GM12878 (cell line): ENCODE measurements around the gene TTLL8. TPM values are rescaled to one million over a fixed set of nuclear protein-coding genes. Genes with fewer than 3 reads are reported as not detected.
A peak's percentile ranks its signal among the peaks of the same experiment; 100 is the strongest.

Experiments used
- ATAC-seq: fragments of 200-7000 bp; cut with Tn5 transposase; 3 replicates; pipeline ENCODE4 v1.9.1; 2020; ENCODE audit warnings: mild to moderate bottlenecking, moderate library complexity
- BruUV-seq: library from RNA; stranded (reverse); fragments of 400-500 nt; replicated peaks from 2 replicates; lab custom pipeline; 2021; lab: Mats Ljungman, UMichigan
- CTCF ChIA-PET: fragments of 300-600 bp; sonication (Branson Sonifier 250); formaldehyde crosslinking; extraction: SDS; loops from one replicate; lab custom pipeline; 2021; ENCODE audit warnings: inconsistent platforms; lab: Yijun Ruan, JAX
- POLR2A ChIA-PET: fragments of 350-600 bp; formaldehyde crosslinking; extraction: SDS; loops from one replicate; lab custom pipeline; 2021; ENCODE audit warnings: inconsistent platforms; lab: Charles Lee
- RAD21 ChIA-PET: fragments of 300-600 bp; sonication (Branson Sonifier 250); formaldehyde crosslinking; loops from one replicate; lab custom pipeline; 2023; ENCODE audit warnings: antibody characterized with exemption; ENCODE audit not compliant: unreplicated experiment; lab: Charles Lee
- SMC1A ChIA-PET: fragments of 300-600 bp; sonication (Branson Sonifier 250); formaldehyde crosslinking; loops from one replicate; lab custom pipeline; 2023; ENCODE audit not compliant: unreplicated experiment, uncharacterized antibody; lab: Charles Lee
- DNase-seq: peaks from one replicate; pipeline ENCODE4 v3.0.0-alpha.2; 2011; ENCODE audit warnings: low read depth, low spot score
- FAIRE-seq: peaks from 3 replicates; lab custom pipeline; 2011; peaks lifted over from hg19 to GRCh38; lab: Jason Lieb, UNC
- H2AFZ ChIP-seq: 2 replicates; pipeline ENCODE4 v1.6.0; 2011; ENCODE audit warnings: low read depth, low read length, control low read depth; ENCODE audit not compliant: control insufficient read depth
- H3K27ac ChIP-seq: 2 replicates; pipeline ENCODE4 v1.5.1; 2011; ENCODE audit warnings: control low read depth; ENCODE audit not compliant: control insufficient read depth, insufficient read depth
- H3K27me3 ChIP-seq, 2 experiments: replicated peaks in 1 of 2; 2 replicates each; pipeline versions ENCODE4 v1.6.0 to v1.6.1; 2011; ENCODE audit warnings: low read length in 1 of 2; ENCODE audit not compliant: control insufficient read depth in 2 of 2, insufficient read depth in 2 of 2
- H3K36me3 ChIP-seq, 2 experiments: 2 replicates each; pipeline ENCODE4 v1.5.1; 2011; ENCODE audit warnings: low read length in 1 of 2; ENCODE audit not compliant: control insufficient read depth in 2 of 2, insufficient read depth in 2 of 2
- H3K4me1 ChIP-seq: 2 replicates; pipeline ENCODE4 v1.6.1; 2011; ENCODE audit warnings: mild to moderate bottlenecking, low read length, moderate library complexity, mixed read lengths; ENCODE audit not compliant: control insufficient read depth, insufficient read depth
- H3K4me2 ChIP-seq: 2 replicates; pipeline ENCODE4 v1.6.0; 2011; ENCODE audit warnings: control low read depth; ENCODE audit not compliant: control insufficient read depth, insufficient read depth
- H3K4me3 ChIP-seq: fragments of 200-600 bp; sonication (generic); 2 replicates; pipeline ENCODE4 v1.5.1; 2016
- H3K79me2 ChIP-seq: 2 replicates; pipeline ENCODE4 v1.6.0; 2011; ENCODE audit warnings: low read length; ENCODE audit not compliant: control insufficient read depth, insufficient read depth
- H3K9ac ChIP-seq: 2 replicates; pipeline ENCODE4 v1.8.0; 2011; ENCODE audit warnings: low read length, control low read depth, mixed read lengths; ENCODE audit not compliant: control insufficient read depth, insufficient read depth
- H3K9me3 ChIP-seq: replicated peaks from 3 replicates; pipeline ENCODE4 v1.5.1; 2011; ENCODE audit warnings: mild to moderate bottlenecking, low read length; ENCODE audit not compliant: control insufficient read depth, insufficient read depth
- H4K20me1 ChIP-seq: 2 replicates; pipeline ENCODE4 v1.6.0; 2011; ENCODE audit not compliant: control insufficient read depth, insufficient read depth
- BMI1 ChIP-seq: fragments of 450-650 bp; IDR thresholded peaks from 2 replicates; pipeline ENCODE4 v1.6.1; 2016; ENCODE audit warnings: mild to moderate bottlenecking, moderate library complexity, borderline replicate concordance
- CHD4 ChIP-seq: fragments of 200-600 bp; sonication (generic); IDR thresholded peaks from 2 replicates; pipeline ENCODE4 v1.6.1; 2016; ENCODE audit warnings: mild to moderate bottlenecking
- E4F1 ChIP-seq: fragments of 450-650 bp; IDR thresholded peaks from 2 replicates; pipeline ENCODE4 v1.6.1; 2018; ENCODE audit warnings: borderline replicate concordance, mild to moderate bottlenecking; ENCODE audit not compliant: partially characterized antibody
- EGR1 ChIP-seq, 2 experiments: IDR thresholded peaks; 1 replicate in 1 of 2; 2 replicates in 1 of 2; pipeline ENCODE4 v1.6.1; 2011 to 2012; ENCODE audit warnings: low read depth in 2 of 2, low read length in 2 of 2, borderline replicate concordance in 1 of 2, mild to moderate bottlenecking in 1 of 2, moderate library complexity in 1 of 2
- GATAD2B ChIP-seq: fragments of 450-650 bp; conservative IDR thresholded peaks from 2 replicates; pipeline ENCODE4 v1.6.1; 2017; ENCODE audit warnings: low read depth, mild to moderate bottlenecking, moderate library complexity
- HDAC2 ChIP-seq: fragments of 200-600 bp; sonication (generic); IDR thresholded peaks from 2 replicates; pipeline ENCODE4 v1.6.1; 2017
- IKZF2 ChIP-seq, 2 experiments: fragments of 450-650 bp; IDR thresholded peaks; 2 replicates each; pipeline ENCODE4 v1.6.1; 2017; ENCODE audit warnings: mild to moderate bottlenecking in 2 of 2, moderate library complexity in 2 of 2
- KDM1A ChIP-seq: fragments of 200-600 bp; sonication (generic); IDR thresholded peaks from 2 replicates; pipeline ENCODE4 v1.6.1; 2016; ENCODE audit warnings: borderline replicate concordance
- LARP7 ChIP-seq: fragments of 450-650 bp; IDR thresholded peaks from 2 replicates; pipeline ENCODE4 v1.6.1; 2017; ENCODE audit warnings: mild to moderate bottlenecking
- MEF2A ChIP-seq: IDR thresholded peaks from 2 replicates; pipeline ENCODE4 v1.6.1; 2011; ENCODE audit warnings: low read depth, mild to moderate bottlenecking, low read length, moderate library complexity; ENCODE audit not compliant: insufficient read depth
- MEF2B ChIP-seq: fragments of 450-650 bp; IDR thresholded peaks from 2 replicates; pipeline ENCODE4 v1.6.1; 2018; ENCODE audit warnings: mild to moderate bottlenecking, moderate library complexity; ENCODE audit not compliant: partially characterized antibody, poor library complexity, severe bottlenecking
- MLLT1 ChIP-seq: fragments of 450-650 bp; IDR thresholded peaks from 2 replicates; pipeline ENCODE4 v1.6.1; 2016; ENCODE audit warnings: mild to moderate bottlenecking
- PKNOX1 ChIP-seq: fragments of 450-650 bp; IDR thresholded peaks from 2 replicates; pipeline ENCODE4 v1.6.1; 2016; ENCODE audit warnings: mild to moderate bottlenecking
- RELA ChIP-seq: fragments of 450-650 bp; IDR thresholded peaks from 2 replicates; pipeline ENCODE4 v1.8.0; 2014; ENCODE audit warnings: borderline replicate concordance; ENCODE audit not compliant: partially characterized antibody
- SIX5 ChIP-seq: IDR thresholded peaks from 2 replicates; pipeline ENCODE4 v1.6.1; 2011; ENCODE audit warnings: mild to moderate bottlenecking, low read depth, low read length, moderate library complexity; ENCODE audit not compliant: severe bottlenecking
- USF1 ChIP-seq: IDR thresholded peaks from 2 replicates; pipeline ENCODE4 v1.6.1; 2011; ENCODE audit warnings: borderline replicate concordance, low read depth, mild to moderate bottlenecking, moderate library complexity, mixed read lengths, low read length; ENCODE audit not compliant: insufficient read depth; ENCODE audit errors: extremely low read length
- ZZZ3 ChIP-seq: IDR thresholded peaks from 2 replicates; pipeline ENCODE4 v1.6.1; 2011; ENCODE audit warnings: low read depth; ENCODE audit not compliant: control insufficient read depth, insufficient read length
- WGBS: methylation state at CpG from one replicate; pipeline ENCODE4 v1.1.6; 2016; ENCODE audit warnings: low lambda C conversion rate; ENCODE audit not compliant: insufficient replicate concordance, insufficient coverage; ENCODE audit errors: missing lambda C conversion rate; 5-methylcytosine and 5-hydroxymethylcytosine counted together
- in situ Hi-C: fragments of 300-500 bp; cut with MboI; formaldehyde crosslinking; loops from 9 replicates; pipeline ENCODE4 v1.14.3; 2018; ENCODE audit warnings: mixed read lengths
- intact Hi-C: fragments of 100-400 bp; cut with micrococcal nuclease; formaldehyde crosslinking; loops from one replicate; pipeline ENCODE4 v1.14.2; 2022; ENCODE audit not compliant: unreplicated experiment
- polyA plus RNA-seq, 11 experiments: library from polyadenylated mRNA; depleted of rRNA in 4 of 11; unstranded in 6 of 11; stranded (reverse) in 5 of 11; fragments of >200 nt; fragmentation: Nextera tagmentation in 4 of 11; fragmentation: Illumina TruSeq in 1 of 11; extraction: Ambion mirVana in 4 of 11; extraction: Trizol in 1 of 11; gene quantifications; 1 replicate in 1 of 11; 2 replicates in 10 of 11; pipeline versions ENCODE4 v1.2.1 to v1.2.3, GENCODE V29; 2011 to 2016; ENCODE audit warnings: inconsistent platforms in 2 of 11, missing spikeins in 2 of 11, low read depth in 1 of 11
- total RNA-seq, 4 experiments: library from RNA; depleted of rRNA in 3 of 4; stranded (reverse); fragments of >200 nt in 3 of 4; fragmentation: Illumina TruSeq in 1 of 4; extraction: Trizol in 1 of 4; gene quantifications; 2 replicates each; pipeline versions ENCODE4 v1.2.1 to v1.2.3, GENCODE V29; 2013 to 2021

Gene TTLL8
- total and polyA plus RNA-seq, 10 of the 15 experiments (the other 5 are each of a cell fraction or from before 2014, with no cell fraction given) = not detected

GRCh38 chr22:49972163-49973017 lies 85.7 kb downstream of the TTLL8 start:
- no peaks in the 10 kb centered on the region for H3K36me3 ChIP-seq
- POLR2A ChIA-PET = interaction anchor here (0.6 to 1.5 kb wide), 5 partner anchors 36 to 44 kb away, joined by 3 to 14 read pairs (median 3); no protein-coding TSS in a partner anchor
- 10% methylated on average over 32 of the region's 45 CpGs for WGBS
- peak overlapping the region; percentile 86 for H3K9ac ChIP-seq
- FAIRE-seq (no peak), ATAC-seq (no peak), DNase-seq (no peak)
- H3K27ac ChIP-seq = no peak overlapping the region
- no peaks in the 10 kb centered on the region for H4K20me1 ChIP-seq
- H3K9me3 ChIP-seq = no peaks in the 10 kb centered on the region
- peak overlapping the region; percentile 96 for H3K4me2 ChIP-seq
- in situ Hi-C loops (no loop called here), intact Hi-C loops (no loop called here)
- peaks cover 10% of the 10 kb centered on the region for H3K79me2 ChIP-seq
- H3K27me3 ChIP-seq = no peaks in the 10 kb centered on the region
- CTCF ChIA-PET = interaction anchor here (0.6 kb wide), 1 partner anchor 246 kb away, joined by 3 read pairs; no protein-coding TSS in a partner anchor
- SMC1A ChIA-PET = no interaction called here
- no peak overlapping the region for H2AFZ ChIP-seq
- H3K4me3 ChIP-seq = peak overlapping the region; percentile 76
- no TSS peak for BruUV-seq
- peaks cover 26% of the 10 kb centered on the region for H3K4me1 ChIP-seq
- RAD21 ChIA-PET = interaction anchor here (0.7 to 1.1 kb wide), 4 partner anchors 10 to 217 kb away, joined by 3 to 6 read pairs (median 4); no protein-coding TSS in a partner anchor
- TF ChIP-seq RELA = peak; percentile 5
- no peak for TF ChIP-seq PKNOX1
- peak; percentile 11; the same call in 1 of the 2 replicates for TF ChIP-seq BMI1
- peak in 1 of 2 experiments; percentile 23; a peak in 1 of 4 replicates for TF ChIP-seq IKZF2 (IDR thresholded peaks at IDR 0.05)
- TF ChIP-seq KDM1A = no peak
- TF ChIP-seq MLLT1 = peak; percentile 89
- no peak for TF ChIP-seq MEF2A
- TF ChIP-seq GATAD2B = peak; percentile 32; the same call in 1 of the 2 replicates
- TF ChIP-seq ZZZ3 = no peak
- TF ChIP-seq E4F1 = peak; percentile 19
- no peak for TF ChIP-seq HDAC2
- no peak for TF ChIP-seq LARP7
- no peak for TF ChIP-seq SIX5
- peak in 1 of 2 experiments; percentile 52; a peak in 1 of 3 replicates for TF ChIP-seq EGR1 (IDR thresholded peaks at IDR 0.05; ENCODE audit: borderline replicate concordance in 1 of 2, low read depth in 2 of 2, low read length in 2 of 2)
- TF ChIP-seq MEF2B = no peak
- TF ChIP-seq USF1 = no peak
- TF ChIP-seq CHD4 = no peak; the same call in 1 of the 2 replicates
